Inferior parietal cortex (tissue), 1 donor: ENCODE data around the gene NDUFA11.

Experiments used
- DNase-seq: peaks from one replicate; pipeline ENCODE4 v3.0.0-alpha.2; 2016; ENCODE audit errors: extremely low spot score

The NDUFA11 gene

GRCh38 chr19:5903624-5904351 lies at the start of gene NDUFA11:
NDUFA11 (minus strand) TSS chr19:5903790; CDS start chr19:5903708, 82 bp downstream.
- DNase-seq: peak; percentile 92

- DNase-seq: no peak
Measured at GRCh38 chr19:5953030-5953589, 49.5 kb upstream of the NDUFA11 start.

GRCh38 chr19:5952193-5953029 lies 48.8 kb upstream of the NDUFA11 start:
- DNase-seq: no peak

GRCh38 chr19:5951338-5951861 lies 47.8 kb upstream of the NDUFA11 start:
- DNase-seq: no peak

GRCh38 chr19:5950741-5951140 lies 47.2 kb upstream of the NDUFA11 start:
- no peak for DNase-seq

- DNase-seq: no peak
Measured at GRCh38 chr19:5949792-5950305, 46.3 kb upstream of the NDUFA11 start.

GRCh38 chr19:5948752-5949564 lies 45.4 kb upstream of the NDUFA11 start:
- no peak for DNase-seq

GRCh38 chr19:5947435-5947834 lies 43.8 kb upstream of the NDUFA11 start:
- DNase-seq: peak; percentile 56

GRCh38 chr19:5943623-5944022 lies 40.0 kb upstream of the NDUFA11 start:
- no peak for DNase-seq

GRCh38 chr19:5943045-5943444 lies 39.5 kb upstream of the NDUFA11 start:
- DNase-seq: no peak

- DNase-seq: no peak
Measured at GRCh38 chr19:5941673-5942072, 38.1 kb upstream of the NDUFA11 start.

GRCh38 chr19:5940260-5941208 lies 36.9 kb upstream of the NDUFA11 start:
- DNase-seq: no peak

GRCh38 chr19:5937550-5937949 lies 34.0 kb upstream of the NDUFA11 start:
- no peak for DNase-seq

- no peak for DNase-seq
Measured at GRCh38 chr19:5936292-5936592, 32.7 kb upstream of the NDUFA11 start.

GRCh38 chr19:5935473-5936291 lies 32.1 kb upstream of the NDUFA11 start:
- DNase-seq: no peak

GRCh38 chr19:5934774-5935472 lies 31.3 kb upstream of the NDUFA11 start:
- no peak for DNase-seq

- DNase-seq: no peak
Measured at GRCh38 chr19:5934069-5934401, 30.4 kb upstream of the NDUFA11 start.

GRCh38 chr19:5933391-5934068 lies 29.9 kb upstream of the NDUFA11 start:
- DNase-seq: no peak
